H9 (cell line): ENCODE measurements around the gene FASTKD1. TPM values are rescaled to one million over a fixed set of nuclear protein-coding genes. Genes with fewer than 3 reads are reported as not detected.

Experiments used
- DNase-seq: peaks from one replicate; pipeline ENCODE4 v3.0.0-alpha.2; 2017
- H2AFZ ChIP-seq: one replicate; pipeline ENCODE4 v1.6.1; 2013; ENCODE audit warnings: mild to moderate bottlenecking, low read length, control low read depth, moderate library complexity
- H2AK5ac ChIP-seq: 2 replicates; pipeline ENCODE4 v1.6.1; 2013; ENCODE audit warnings: low read length, control low read depth, mixed read lengths; ENCODE audit not compliant: insufficient read length
- H2BK120ac ChIP-seq: one replicate; pipeline ENCODE4 v1.6.1; 2013; ENCODE audit warnings: low read depth, mild to moderate bottlenecking, low read length, control low read depth, inconsistent platforms; ENCODE audit not compliant: poor library complexity, severe bottlenecking
- H2BK12ac ChIP-seq: 2 replicates; pipeline ENCODE4 v1.6.1; 2013; ENCODE audit warnings: low read length, control low read depth, mixed read lengths, low read depth; ENCODE audit not compliant: insufficient read length
- H2BK15ac ChIP-seq: 2 replicates; pipeline ENCODE4 v1.6.1; 2013; ENCODE audit warnings: low read depth, low read length, control low read depth
- H2BK20ac ChIP-seq: one replicate; pipeline ENCODE4 v1.6.1; 2013; ENCODE audit warnings: low read depth, mild to moderate bottlenecking, low read length, control low read depth, inconsistent platforms; ENCODE audit not compliant: poor library complexity, severe bottlenecking
- H2BK5ac ChIP-seq: 2 replicates; pipeline ENCODE4 v1.6.1; 2013; ENCODE audit warnings: low read length, control low read depth, mixed read lengths; ENCODE audit not compliant: insufficient read length
- H3K14ac ChIP-seq: 2 replicates; pipeline ENCODE4 v1.6.1; 2013; ENCODE audit warnings: low read length, control low read depth; ENCODE audit not compliant: insufficient read depth
- H3K18ac ChIP-seq: 2 replicates; pipeline ENCODE4 v1.6.1; 2013; ENCODE audit warnings: low read depth, mild to moderate bottlenecking, mixed read lengths, low read length, control low read depth; ENCODE audit not compliant: insufficient read length
- H3K23ac ChIP-seq: 2 replicates; pipeline ENCODE4 v1.6.1; 2013; ENCODE audit warnings: low read length, control low read depth, mixed read lengths, low read depth; ENCODE audit not compliant: insufficient read length
- H3K23me2 ChIP-seq: 2 replicates; pipeline ENCODE4 v1.6.1; 2013; ENCODE audit warnings: low read depth, mild to moderate bottlenecking, mixed read lengths, low read length, control low read depth; ENCODE audit not compliant: insufficient read length, poor library complexity, severe bottlenecking
- H3K27ac ChIP-seq: 2 replicates; pipeline ENCODE4 v1.5.1; 2013; ENCODE audit warnings: low read length, control low read depth, mixed read lengths, low read depth; ENCODE audit not compliant: insufficient read length
- H3K27me3 ChIP-seq: 2 replicates; pipeline ENCODE4 v1.6.1; 2013; ENCODE audit warnings: low read length, control low read depth, inconsistent platforms; ENCODE audit not compliant: insufficient read depth
- H3K4ac ChIP-seq: 2 replicates; pipeline ENCODE4 v1.6.1; 2013; ENCODE audit warnings: low read depth, mild to moderate bottlenecking, control low read depth, inconsistent platforms, low read length, moderate library complexity
- H3K4me1 ChIP-seq: 2 replicates; pipeline ENCODE4 v1.6.1; 2013; ENCODE audit warnings: low read length, control low read depth, inconsistent platforms; ENCODE audit not compliant: insufficient read depth
- H3K4me2 ChIP-seq: 2 replicates; pipeline ENCODE4 v1.6.1; 2013; ENCODE audit warnings: low read length, control low read depth, mixed read lengths; ENCODE audit not compliant: insufficient read length, insufficient read depth
- H3K56ac ChIP-seq: 2 replicates; pipeline ENCODE4 v1.6.1; 2013; ENCODE audit warnings: low read depth, mild to moderate bottlenecking, mixed read lengths, low read length, control low read depth; ENCODE audit not compliant: insufficient read length
- H3K79me1 ChIP-seq: 2 replicates; pipeline ENCODE4 v1.6.1; 2013; ENCODE audit warnings: low read depth, mild to moderate bottlenecking, moderate library complexity, low read length, control low read depth, inconsistent platforms; ENCODE audit not compliant: insufficient read depth, poor library complexity, severe bottlenecking
- H3K79me2 ChIP-seq: 2 replicates; pipeline ENCODE4 v1.6.1; 2013; ENCODE audit warnings: low read length, control low read depth, inconsistent platforms; ENCODE audit not compliant: insufficient read depth
- H3K9ac ChIP-seq: 2 replicates; pipeline ENCODE4 v1.6.1; 2013; ENCODE audit warnings: low read length, control low read depth, mixed read lengths; ENCODE audit not compliant: insufficient read length; ENCODE audit errors: extremely low read depth
- H3K9me3 ChIP-seq: one replicate; pipeline ENCODE4 v1.6.1; 2013; ENCODE audit warnings: low read depth, low read length, inconsistent platforms; ENCODE audit not compliant: control insufficient read depth
- H3T11ph ChIP-seq: one replicate; pipeline ENCODE4 v1.6.1; 2013; ENCODE audit warnings: mild to moderate bottlenecking, low read length, control low read depth, inconsistent platforms
- H4K20me1 ChIP-seq: one replicate; pipeline ENCODE4 v1.6.1; 2013; ENCODE audit not compliant: control insufficient read depth, insufficient read length, insufficient read depth
- H4K5ac ChIP-seq: 2 replicates; pipeline ENCODE4 v1.6.1; 2013; ENCODE audit warnings: low read depth, mild to moderate bottlenecking, mixed read lengths, low read length, control low read depth; ENCODE audit not compliant: insufficient read length
- H4K8ac ChIP-seq: replicated peaks from 2 replicates; pipeline ENCODE4 v1.6.1; 2013; ENCODE audit warnings: low read length, control low read depth, mixed read lengths, low read depth; ENCODE audit not compliant: insufficient read length
- H4K91ac ChIP-seq: 2 replicates; pipeline ENCODE4 v1.6.1; 2013; ENCODE audit warnings: low read depth, mild to moderate bottlenecking, moderate library complexity, mixed read lengths, low read length, control low read depth; ENCODE audit not compliant: insufficient read length
- H3K27ac Mint-ChIP-seq, 3 experiments: 2 replicates in 2 of 3; 3 replicates in 1 of 3; pipeline ENCODE4 v1.8.0; 2020 to 2021; ENCODE audit warnings: mixed read lengths in 3 of 3, mild to moderate bottlenecking in 1 of 3, moderate library complexity in 1 of 3
- H3K27me3 Mint-ChIP-seq: 2 replicates; pipeline ENCODE4 v1.8.0; 2021; ENCODE audit warnings: low read depth, mild to moderate bottlenecking, moderate library complexity, mixed read lengths
- H3K36me3 Mint-ChIP-seq, 3 experiments: 2 replicates in 2 of 3; 3 replicates in 1 of 3; pipeline ENCODE4 v1.8.0; 2020 to 2021; ENCODE audit warnings: low read depth in 3 of 3, mixed read lengths in 3 of 3; ENCODE audit not compliant: insufficient read depth in 1 of 3
- H3K4me1 Mint-ChIP-seq, 2 experiments: 2 replicates each; pipeline ENCODE4 v1.8.0; 2020; ENCODE audit warnings: mixed read lengths in 2 of 2
- H3K4me3 Mint-ChIP-seq, 2 experiments: 2 replicates in 1 of 2; 3 replicates in 1 of 2; pipeline ENCODE4 v1.8.0; 2020 to 2021; ENCODE audit warnings: mild to moderate bottlenecking in 2 of 2, mixed read lengths in 2 of 2, moderate library complexity in 1 of 2
- H3K9me3 Mint-ChIP-seq, 2 experiments: 2 replicates in 1 of 2; 3 replicates in 1 of 2; pipeline ENCODE4 v1.8.0; 2020; ENCODE audit warnings: mild to moderate bottlenecking in 2 of 2, mixed read lengths in 2 of 2, moderate library complexity in 1 of 2
- CTCF ChIP-seq: fragments of 200-600 bp; sonication (generic); conservative IDR thresholded peaks from 3 replicates; pipeline ENCODE4 v1.8.0; 2021; ENCODE audit warnings: antibody characterized with exemption, mild to moderate bottlenecking
- total RNA-seq: library from RNA; stranded (reverse); gene quantifications from 2 replicates; pipeline ENCODE4 v1.2.1, GENCODE V29; 2021

FASTKD1 gene
- total RNA-seq, 1 experiment from 2014 or later: 47.6 TPM

- Mint-ChIP-seq H3K27me3 (peaks cover 22% of the 10 kb centered on the region), H3K4me3 (no peak overlapping the region), H3K36me3 (peaks cover 0 to 4% (median 0%) of the 10 kb centered on the region in 3 experiments; a peak in 2 of 7 replicates), H3K4me1 (no peaks in the 10 kb centered on the region), H3K27ac (no peak overlapping the region), H3K9me3 (peaks cover 3 to 4% of the 10 kb centered on the region in 2 experiments; a peak in 4 of 5 replicates)
- Histone ChIP-seq H3K4ac (no peak overlapping the region), H2BK5ac (no peak overlapping the region), H3K56ac (no peak overlapping the region), H3K23me2 (no peaks in the 10 kb centered on the region), H2AFZ (no peak overlapping the region), H3K14ac (no peak overlapping the region), H3K9me3 (no peaks in the 10 kb centered on the region), H3K23ac (no peak overlapping the region), H2BK20ac (no peak overlapping the region), H3K79me1 (no peaks in the 10 kb centered on the region), H4K5ac (no peak overlapping the region), H3K27me3 (peaks cover 3% of the 10 kb centered on the region; the same call in 1 of the 2 replicates), H4K91ac (no peak overlapping the region), H2BK120ac (no peak overlapping the region), H2BK15ac (no peak overlapping the region), H2AK5ac (no peak overlapping the region), H3K27ac (no peak overlapping the region), H3K4me1 (no peaks in the 10 kb centered on the region), H3K4me2 (no peak overlapping the region), H3K79me2 (no peaks in the 10 kb centered on the region), H4K20me1 (no peaks in the 10 kb centered on the region), H3K9ac (no peak overlapping the region), H3K18ac (no peak overlapping the region), H4K8ac (no peak overlapping the region), H3T11ph (no peak overlapping the region), H2BK12ac (no peak overlapping the region)
- no peak for DNase-seq
- TF ChIP-seq CTCF: no peak
These were observed 87.2 kb downstream of the FASTKD1 start for GRCh38 chr2:169486487-169486886.
